ENCODE results near the gene SCN3B. TPM values are rescaled to one million over a fixed set of nuclear protein-coding genes. Genes with fewer than 3 reads are reported as not detected.
A peak's percentile ranks its signal among the peaks of the same experiment; 100 is the strongest.

SCN3B gene
- total and polyA plus RNA-seq, 2 donors (not counting 1 experiment from before 2014, with no cell fraction given): under 0.01 to 0.03 TPM

- Histone ChIP-seq H3K27ac (ENCODE audit: insufficient read depth, low read length) (no peak overlapping the region), H3K79me2 (ENCODE audit: control insufficient read depth, insufficient read depth, low read length) (no peaks in the 10 kb centered on the region)
Measured at GRCh38 chr11:123642435-123642834, 12.0 kb downstream of the SCN3B start.

GRCh38 chr11:123641495-123641840 is 13.0 kb downstream of the SCN3B start:
- Histone ChIP-seq H3K9me3 (ENCODE audit: control insufficient read depth, insufficient read depth, low read depth, low read length) (no peaks in the 10 kb centered on the region), H3K4me1 (ENCODE audit: control insufficient read depth, extremely low read depth, insufficient read depth, low read length) (no peaks in the 10 kb centered on the region), H3K36me3 (ENCODE audit: control insufficient read depth, insufficient read depth, low read length) (no peaks in the 10 kb centered on the region), H3K4me3 (replicated peaks in 1 of 4; ENCODE audit: control extremely low read depth in 1 of 4, insufficient read depth in 1 of 4, low read depth in 3 of 4, low read length in 4 of 4) (no peak overlapping the region), H3K27ac (ENCODE audit: insufficient read depth, low read length) (no peak overlapping the region), H3K79me2 (ENCODE audit: control insufficient read depth, insufficient read depth, low read length) (no peaks in the 10 kb centered on the region), H3K4me2 (ENCODE audit: extremely low read depth, insufficient read depth, low read length) (no peak overlapping the region), H3K27me3 (ENCODE audit: control insufficient read depth, insufficient read depth, low read length) (peaks cover 3% of the 10 kb centered on the region), H4K20me1 (ENCODE audit: control insufficient read depth, extremely low read depth, insufficient read depth, low read length) (no peaks in the 10 kb centered on the region), H2AFZ (ENCODE audit: low read length) (no peak overlapping the region), H3K9ac (ENCODE audit: insufficient read depth, low read length) (no peak overlapping the region)
- no peak for TF ChIP-seq EZH2 (IDR thresholded peaks at IDR 0.05; ENCODE audit: low read length, missing control alignments)
- TF ChIP-seq CTCF (conservative IDR thresholded peaks at IDR 0.05 in 1 of 2, IDR thresholded peaks at IDR 0.05 in 1 of 2; ENCODE audit: low read depth in 1 of 2, low read length in 2 of 2): no peak
- DNase-seq (ENCODE audit: low read depth in 2 of 2): no peak

More at GRCh38 chr11:123642435-123642834, 12.0 kb downstream of the SCN3B start:
- Histone ChIP-seq H3K9me3 (ENCODE audit: control insufficient read depth, insufficient read depth, low read depth, low read length) (no peaks in the 10 kb centered on the region), H2AFZ (ENCODE audit: low read length) (no peak overlapping the region), H4K20me1 (ENCODE audit: control insufficient read depth, extremely low read depth, insufficient read depth, low read length) (no peaks in the 10 kb centered on the region), H3K4me2 (ENCODE audit: extremely low read depth, insufficient read depth, low read length) (no peak overlapping the region), H3K4me3 (replicated peaks in 1 of 4; ENCODE audit: control extremely low read depth in 1 of 4, insufficient read depth in 1 of 4, low read depth in 3 of 4, low read length in 4 of 4) (no peak overlapping the region), H3K9ac (ENCODE audit: insufficient read depth, low read length) (no peak overlapping the region), H3K27me3 (ENCODE audit: control insufficient read depth, insufficient read depth, low read length) (peaks cover 3% of the 10 kb centered on the region), H3K4me1 (ENCODE audit: control insufficient read depth, extremely low read depth, insufficient read depth, low read length) (no peaks in the 10 kb centered on the region), H3K36me3 (ENCODE audit: control insufficient read depth, insufficient read depth, low read length) (no peaks in the 10 kb centered on the region)
- no peak for DNase-seq (ENCODE audit: low read depth in 2 of 2)
- TF ChIP-seq CTCF (conservative IDR thresholded peaks at IDR 0.05 in 1 of 2, IDR thresholded peaks at IDR 0.05 in 1 of 2; ENCODE audit: low read depth in 1 of 2, low read length in 2 of 2): no peak
- TF ChIP-seq EZH2 (IDR thresholded peaks at IDR 0.05; ENCODE audit: low read length, missing control alignments): no peak

- no peak overlapping the region for H3K4me2 ChIP-seq (ENCODE audit: extremely low read depth, insufficient read depth, low read length)
Measured at GRCh38 chr11:123640677-123641494, 13.5 kb downstream of the SCN3B start.

More at GRCh38 chr11:123640677-123641494, 13.5 kb downstream of the SCN3B start:
- TF ChIP-seq EZH2 (IDR thresholded peaks at IDR 0.05; ENCODE audit: low read length, missing control alignments): no peak
- TF ChIP-seq CTCF (conservative IDR thresholded peaks at IDR 0.05 in 1 of 2, IDR thresholded peaks at IDR 0.05 in 1 of 2; ENCODE audit: low read depth in 1 of 2, low read length in 2 of 2): peak; percentile 73 to 78
- peak; percentile 12 to 29 for DNase-seq (ENCODE audit: low read depth in 2 of 2)
- Histone ChIP-seq H3K9ac (ENCODE audit: insufficient read depth, low read length) (no peak overlapping the region), H3K9me3 (ENCODE audit: control insufficient read depth, insufficient read depth, low read depth, low read length) (no peaks in the 10 kb centered on the region), H3K27ac (ENCODE audit: insufficient read depth, low read length) (no peak overlapping the region), H3K4me1 (ENCODE audit: control insufficient read depth, extremely low read depth, insufficient read depth, low read length) (no peaks in the 10 kb centered on the region), H4K20me1 (ENCODE audit: control insufficient read depth, extremely low read depth, insufficient read depth, low read length) (no peaks in the 10 kb centered on the region), H3K79me2 (ENCODE audit: control insufficient read depth, insufficient read depth, low read length) (no peaks in the 10 kb centered on the region), H2AFZ (ENCODE audit: low read length) (no peak overlapping the region), H3K4me3 (replicated peaks in 1 of 4; ENCODE audit: control extremely low read depth in 1 of 4, insufficient read depth in 1 of 4, low read depth in 3 of 4, low read length in 4 of 4) (no peak overlapping the region), H3K27me3 (ENCODE audit: control insufficient read depth, insufficient read depth, low read length) (peaks cover 3% of the 10 kb centered on the region), H3K36me3 (ENCODE audit: control insufficient read depth, insufficient read depth, low read length) (no peaks in the 10 kb centered on the region)
